GM12892 (cell line): ENCODE results near the gene KRTAP2-2.

Experiments used
- DNase-seq: peaks from one replicate; pipeline ENCODE4 v3.0.0; 2011; ENCODE audit not compliant: insufficient read length
- FAIRE-seq: peaks from 2 replicates; lab custom pipeline; 2011; peaks lifted over from hg19 to GRCh38; lab: Jason Lieb, UNC
- POLR2A ChIP-seq: IDR thresholded peaks from 2 replicates; pipeline ENCODE4 v1.6.1; 2011; ENCODE audit warnings: low read depth, low read length, control low read depth
- POLR2AphosphoS5 ChIP-seq: IDR thresholded peaks from 2 replicates; pipeline ENCODE4 v1.6.1; 2011; ENCODE audit warnings: low read depth, low read length, control low read depth
- TAF1 ChIP-seq: IDR thresholded peaks from 2 replicates; pipeline ENCODE4 v1.6.1; 2011; ENCODE audit warnings: low read depth, mild to moderate bottlenecking, control low read depth, low read length, borderline replicate concordance

The KRTAP2-2 gene

GRCh38 chr17:41029633-41030245 lies 25.3 kb downstream of the KRTAP2-2 start, which contains the start of gene KRTAP1-4:
KRTAP1-4 (minus strand) TSS chr17:41030195; CDS start chr17:41030078, 117 bp downstream.
- FAIRE-seq = no peak
- no peak for TF ChIP-seq POLR2AphosphoS5
- TF ChIP-seq POLR2A = no peak
- TF ChIP-seq TAF1 = no peak
- DNase-seq = no peak

GRCh38 chr17:41026715-41027471 lies 28.1 kb downstream of the KRTAP2-2 start, which contains the start of gene KRTAP1-5:
KRTAP1-5 (minus strand) TSS chr17:41027208; CDS start chr17:41027155, 53 bp downstream.
- no peak for DNase-seq
- no peak for FAIRE-seq
- TF ChIP-seq POLR2A (no peak), TAF1 (no peak), POLR2AphosphoS5 (no peak)

- DNase-seq (no peak), FAIRE-seq (no peak)
- TF ChIP-seq POLR2A = no peak
- no peak for TF ChIP-seq POLR2AphosphoS5
- TF ChIP-seq TAF1 = no peak
These were observed 30.3 kb downstream of the KRTAP2-2 start for GRCh38 chr17:41024697-41025096.

- no peak for TF ChIP-seq POLR2AphosphoS5
- TF ChIP-seq POLR2A = no peak
- no peak for TF ChIP-seq TAF1
- DNase-seq (no peak), FAIRE-seq (no peak)
These were observed 34.7 kb downstream of the KRTAP2-2 start for GRCh38 chr17:41020336-41020735.

- TF ChIP-seq POLR2A = no peak
- TF ChIP-seq POLR2AphosphoS5 = no peak
- no peak for TF ChIP-seq TAF1
- FAIRE-seq = no peak
- DNase-seq = no peak
These were observed 35.6 kb downstream of the KRTAP2-2 start for GRCh38 chr17:41019415-41019814.

- no peak for DNase-seq
- TF ChIP-seq TAF1 (no peak), POLR2A (no peak), POLR2AphosphoS5 (no peak)
- no peak for FAIRE-seq
These were observed 36.5 kb downstream of the KRTAP2-2 start for GRCh38 chr17:41018541-41018940.

GRCh38 chr17:41016578-41017215 lies 38.3 kb downstream of the KRTAP2-2 start:
- FAIRE-seq (no peak), DNase-seq (no peak)
- TF ChIP-seq POLR2A = no peak

- DNase-seq (no peak), FAIRE-seq (no peak)
- TF ChIP-seq POLR2AphosphoS5 = no peak
- TF ChIP-seq POLR2A = no peak
- no peak for TF ChIP-seq TAF1
These were observed 39.6 kb downstream of the KRTAP2-2 start for GRCh38 chr17:41015454-41015853.

- FAIRE-seq (no peak), DNase-seq (no peak)
- TF ChIP-seq POLR2A (no peak), TAF1 (no peak), POLR2AphosphoS5 (no peak)
These were observed 41.4 kb downstream of the KRTAP2-2 start for GRCh38 chr17:41013606-41014005.

GRCh38 chr17:41013181-41013580 lies 41.8 kb downstream of the KRTAP2-2 start:
- FAIRE-seq = no peak
- DNase-seq = no peak
- TF ChIP-seq POLR2A (no peak), TAF1 (no peak), POLR2AphosphoS5 (no peak)

- DNase-seq = no peak
- TF ChIP-seq POLR2AphosphoS5 = no peak
- TF ChIP-seq POLR2A = no peak
- TF ChIP-seq TAF1 = no peak
- no peak for FAIRE-seq
These were observed 42.5 kb downstream of the KRTAP2-2 start for GRCh38 chr17:41012326-41013120.
